GM23338 (cell line): Measurements from ENCODE around the gene R3HDM2. TPM values are rescaled to one million over a fixed set of nuclear protein-coding genes. Genes with fewer than 3 reads are reported as not detected.

Source experiments
- ATAC-seq: fragments of 200-7000 bp; cut with Tn5 transposase; 3 replicates; pipeline ENCODE4 v1.9.1; 2020
- DNase-seq: peaks from one replicate; pipeline ENCODE4 v3.0.0-alpha.2; 2015; ENCODE audit warnings: low spot score
- H2AFZ ChIP-seq: fragments of 200-600 bp; sonication (generic); 2 replicates; pipeline ENCODE4 v1.8.0; 2016; ENCODE audit warnings: antibody characterized with exemption, mild to moderate bottlenecking, moderate library complexity
- H3F3A ChIP-seq: fragments of 200-600 bp; sonication (generic); replicated peaks from 2 replicates; pipeline ENCODE4 v1.8.0; 2017; ENCODE audit warnings: antibody characterized with exemption, mixed run types, low read depth
- H3K27ac ChIP-seq: fragments of 200-600 bp; sonication (generic); 2 replicates; pipeline ENCODE4 v1.6.1; 2016; ENCODE audit warnings: low read depth
- H3K27me3 ChIP-seq: fragments of 200-600 bp; sonication (generic); 2 replicates; pipeline ENCODE4 v1.8.0; 2016; ENCODE audit warnings: mild to moderate bottlenecking, mixed run types, moderate library complexity; ENCODE audit not compliant: insufficient read depth
- H3K36me3 ChIP-seq: fragments of 200-600 bp; sonication (generic); 2 replicates; pipeline ENCODE4 v1.8.0; 2016; ENCODE audit warnings: mild to moderate bottlenecking; ENCODE audit not compliant: insufficient read depth
- H3K4me1 ChIP-seq: fragments of 200-600 bp; sonication (generic); 2 replicates; pipeline ENCODE4 v1.8.0; 2016; ENCODE audit warnings: mild to moderate bottlenecking, moderate library complexity; ENCODE audit not compliant: insufficient read depth
- H3K4me2 ChIP-seq: fragments of 200-600 bp; sonication (generic); 2 replicates; pipeline ENCODE4 v1.7.1; 2017; ENCODE audit warnings: mixed run types
- H3K4me3 ChIP-seq: fragments of 200-600 bp; sonication (generic); 2 replicates; pipeline ENCODE4 v1.6.1; 2016; ENCODE audit warnings: mixed run types
- H3K79me2 ChIP-seq: fragments of 200-600 bp; sonication (generic); replicated peaks from 2 replicates; pipeline ENCODE4 v1.8.0; 2017; ENCODE audit warnings: mild to moderate bottlenecking; ENCODE audit not compliant: insufficient read depth
- H3K9me2 ChIP-seq: fragments of 200-600 bp; sonication (generic); 2 replicates; pipeline ENCODE4 v1.8.0; 2017; ENCODE audit not compliant: insufficient read depth
- H4K20me1 ChIP-seq: fragments of 200-600 bp; sonication (generic); replicated peaks from 2 replicates; pipeline ENCODE4 v1.8.0; 2017; ENCODE audit warnings: mild to moderate bottlenecking; ENCODE audit not compliant: insufficient read depth
- H3K27ac Mint-ChIP-seq: 2 replicates; pipeline ENCODE4 v1.8.0; 2020; ENCODE audit warnings: inconsistent platforms, mild to moderate bottlenecking, moderate library complexity, mixed read lengths
- H3K27me3 Mint-ChIP-seq: 3 replicates; pipeline ENCODE4 v1.8.0; 2022; ENCODE audit warnings: low read depth, mild to moderate bottlenecking, moderate library complexity, mixed read lengths, inconsistent platforms; ENCODE audit not compliant: insufficient read depth, poor library complexity
- H3K36me3 Mint-ChIP-seq: 3 replicates; pipeline ENCODE4 v1.8.0; 2021; ENCODE audit warnings: low read depth, mild to moderate bottlenecking, inconsistent platforms, moderate library complexity, mixed read lengths
- H3K4me1 Mint-ChIP-seq: 3 replicates; pipeline ENCODE4 v1.8.0; 2020; ENCODE audit warnings: mild to moderate bottlenecking, inconsistent platforms, mixed read lengths
- H3K4me3 Mint-ChIP-seq: 3 replicates; pipeline ENCODE4 v1.8.0; 2021; ENCODE audit warnings: moderate library complexity, mild to moderate bottlenecking, inconsistent platforms, mixed read lengths
- H3K9me3 Mint-ChIP-seq: 3 replicates; pipeline ENCODE4 v1.8.0; 2020; ENCODE audit warnings: moderate library complexity, mild to moderate bottlenecking, inconsistent platforms, mixed read lengths
- CREB1 ChIP-seq: fragments of 250-450 bp; sonication (Bioruptor Pico); IDR thresholded peaks from 2 replicates; pipeline ENCODE4 v1.5.0; 2020; ENCODE audit warnings: low read depth, mild to moderate bottlenecking, moderate library complexity
- CTCF ChIP-seq, 2 experiments: fragments of 200-600 bp in 1 of 2; sonication (generic) in 1 of 2; conservative IDR thresholded peaks; 2 replicates each; pipeline versions ENCODE4 v1.5.1 to v1.6.1; 2016 to 2017; ENCODE audit warnings: antibody characterized with exemption in 2 of 2, low read depth in 2 of 2, mild to moderate bottlenecking in 2 of 2, moderate library complexity in 1 of 2
- ETS1 ChIP-seq: IDR thresholded peaks from 2 replicates; pipeline ENCODE4 v1.6.1; 2016; ENCODE audit warnings: antibody characterized with exemption
- EZH2 ChIP-seq: fragments of 200-600 bp; sonication (generic); IDR thresholded peaks from one replicate; pipeline ENCODE4 v1.8.0; 2017; ENCODE audit warnings: antibody characterized with exemption, mild to moderate bottlenecking, low read depth; ENCODE audit not compliant: unreplicated experiment
- EZH2phosphoT487 ChIP-seq: fragments of 200-600 bp; sonication (generic); IDR thresholded peaks from one replicate; pipeline ENCODE4 v1.8.1; 2018; ENCODE audit warnings: antibody characterized with exemption; ENCODE audit not compliant: unreplicated experiment
- JUNB ChIP-seq: IDR thresholded peaks from one replicate; pipeline ENCODE4 v1.6.1; 2016; ENCODE audit warnings: antibody characterized with exemption; ENCODE audit not compliant: unreplicated experiment
- NANOG ChIP-seq: IDR thresholded peaks from 2 replicates; pipeline ENCODE4 v1.6.1; 2016; ENCODE audit warnings: antibody characterized with exemption, borderline replicate concordance
- POLR2AphosphoS5 ChIP-seq: IDR thresholded peaks from 2 replicates; pipeline ENCODE4 v1.6.1; 2016; ENCODE audit warnings: antibody characterized with exemption, low read depth
- REST ChIP-seq: IDR thresholded peaks from one replicate; pipeline ENCODE4 v1.6.1; 2018; ENCODE audit warnings: antibody characterized with exemption; ENCODE audit not compliant: unreplicated experiment
- STAT1 ChIP-seq: IDR thresholded peaks from one replicate; pipeline ENCODE4 v1.6.1; 2016; ENCODE audit warnings: antibody characterized with exemption; ENCODE audit not compliant: unreplicated experiment
- ZNF114 ChIP-seq: fragments of 250-450 bp; sonication (Bioruptor Pico); IDR thresholded peaks from 2 replicates; pipeline ENCODE4 v1.5.0; 2020; ENCODE audit warnings: mild to moderate bottlenecking, moderate library complexity
- ZNF331 ChIP-seq: fragments of 250-450 bp; sonication (Bioruptor Pico); IDR thresholded peaks from 2 replicates; pipeline ENCODE4 v1.5.0; 2020; ENCODE audit warnings: low read depth, mild to moderate bottlenecking, moderate library complexity
- ZNF462 ChIP-seq: fragments of 250-450 bp; sonication (Bioruptor Pico); IDR thresholded peaks from 2 replicates; pipeline ENCODE4 v1.5.0; 2020; ENCODE audit warnings: mild to moderate bottlenecking, moderate library complexity
- polyA plus RNA-seq: library from polyadenylated mRNA; unstranded; fragments of >200 nt; fragmentation: Nextera tagmentation; extraction: Ambion mirVana; gene quantifications from 2 replicates; pipeline ENCODE4 v1.2.1, GENCODE V29; 2016
- total RNA-seq: library from RNA; depleted of rRNA; stranded (reverse); fragments of >200 nt; shearing (Covaris generic); gene quantifications from 2 replicates; pipeline ENCODE4 v1.2.3, GENCODE V29; 2014

Gene R3HDM2
- total and polyA plus RNA-seq, 2 experiments from 2014 or later: 9.6 to 19.6 TPM

- Histone ChIP-seq H3K27me3 (peaks cover 29% of the 10 kb centered on the region), H3K79me2 (no peaks in the 10 kb centered on the region), H3K4me2 (no peak within 1 kb of the TSS), H3K4me1 (peaks cover 43% of the 10 kb centered on the region), H3K4me3 (no peak within 1 kb of the TSS), H3K9me2 (no peaks in the 10 kb centered on the region), H3K36me3 (no peaks in the 10 kb centered on the region), H3K27ac (no peak within 1 kb of the TSS), H3F3A (peaks cover 9% of the 10 kb centered on the region), H4K20me1 (no peaks in the 10 kb centered on the region), H2AFZ (no peak within 1 kb of the TSS)
- ATAC-seq (no peak), DNase-seq (no peak)
- Mint-ChIP-seq H3K27ac (no peak within 1 kb of the TSS), H3K4me1 (peaks cover 54% of the 10 kb centered on the region), H3K4me3 (no peak within 1 kb of the TSS; the same call in 2 of the 3 replicates), H3K9me3 (no peaks in the 10 kb centered on the region; the same call in 2 of the 3 replicates), H3K27me3 (peaks cover 41% of the 10 kb centered on the region), H3K36me3 (peaks cover 2% of the 10 kb centered on the region; the same call in 1 of the 3 replicates)
- TF ChIP-seq CREB1 (CRISPR knock-in tag) (no peak), ZNF462 (no peak), NANOG (no peak), EZH2 (no peak), ETS1 (no peak), CTCF (conservative IDR thresholded peaks at IDR 0.05; ENCODE audit: low read depth in 2 of 2) (no peak), STAT1 (no peak), ZNF114 (CRISPR knock-in tag) (no peak), POLR2AphosphoS5 (no peak), REST (no peak), JUNB (no peak), EZH2phosphoT487 (no peak), ZNF331 (CRISPR knock-in tag) (no peak)
Observed at GRCh38 chr12:57479376-57480115, 48.7 kb upstream of the R3HDM2 start, which contains the start of gene ARHGAP9. ARHGAP9 (minus strand) TSS chr12:57479866; CDS start chr12:57479406, 460 bp downstream.
